GOT3 (cell line): Measurements from ENCODE around the gene VEPH1.
"Not testable (repeated sequence)": the region's sequence is repeated elsewhere in the genome, so short reads cannot be mapped to it uniquely, and the experiment has no call there.

Source experiments
- DNase-seq: peaks from one replicate; lab custom pipeline; 2025; ENCODE audit warnings: mixed read lengths; lab: John Stamatoyannopoulos, UW

VEPH1 gene

GRCh38 chr3:157387708-157388435 is 115.3 kb downstream of the VEPH1 start:
- no peak for DNase-seq

- DNase-seq = no peak
Measured at GRCh38 chr3:157384491-157384890, 118.7 kb downstream of the VEPH1 start.

- DNase-seq = no peak
Measured at GRCh38 chr3:157384031-157384430, 119.2 kb downstream of the VEPH1 start.

GRCh38 chr3:157381606-157382005 is 121.6 kb downstream of the VEPH1 start:
- no peak for DNase-seq

DNA sequence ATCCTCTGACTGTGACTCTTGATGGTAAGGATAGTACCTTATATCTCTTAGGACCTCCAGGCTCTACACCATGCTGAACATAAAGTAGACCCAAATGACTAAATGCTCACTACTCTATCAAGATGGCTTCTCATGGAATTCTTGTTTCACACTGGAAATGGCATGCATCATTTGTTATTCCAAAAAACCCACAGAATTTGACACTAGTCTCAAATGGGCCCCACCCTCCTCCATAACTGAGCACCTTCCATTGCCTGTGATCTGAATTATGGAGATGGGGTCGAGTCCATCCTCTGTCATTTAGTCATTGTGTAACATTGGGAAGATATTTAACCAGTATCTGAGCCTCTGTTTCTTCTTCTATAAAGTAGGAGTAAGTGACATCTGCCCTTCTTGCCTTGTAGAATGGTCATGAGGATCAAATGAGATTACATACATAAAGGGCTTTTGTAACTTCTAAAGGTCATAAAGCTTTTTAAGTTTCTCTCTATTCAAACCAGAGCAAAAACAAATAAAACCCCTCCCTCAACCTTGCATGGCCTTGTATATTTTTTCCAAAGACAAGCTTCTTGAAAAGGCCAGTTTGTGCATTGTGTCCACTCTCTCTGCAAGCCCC is 123.6 kb downstream of the VEPH1 start:
- no peak for DNase-seq

DNA sequence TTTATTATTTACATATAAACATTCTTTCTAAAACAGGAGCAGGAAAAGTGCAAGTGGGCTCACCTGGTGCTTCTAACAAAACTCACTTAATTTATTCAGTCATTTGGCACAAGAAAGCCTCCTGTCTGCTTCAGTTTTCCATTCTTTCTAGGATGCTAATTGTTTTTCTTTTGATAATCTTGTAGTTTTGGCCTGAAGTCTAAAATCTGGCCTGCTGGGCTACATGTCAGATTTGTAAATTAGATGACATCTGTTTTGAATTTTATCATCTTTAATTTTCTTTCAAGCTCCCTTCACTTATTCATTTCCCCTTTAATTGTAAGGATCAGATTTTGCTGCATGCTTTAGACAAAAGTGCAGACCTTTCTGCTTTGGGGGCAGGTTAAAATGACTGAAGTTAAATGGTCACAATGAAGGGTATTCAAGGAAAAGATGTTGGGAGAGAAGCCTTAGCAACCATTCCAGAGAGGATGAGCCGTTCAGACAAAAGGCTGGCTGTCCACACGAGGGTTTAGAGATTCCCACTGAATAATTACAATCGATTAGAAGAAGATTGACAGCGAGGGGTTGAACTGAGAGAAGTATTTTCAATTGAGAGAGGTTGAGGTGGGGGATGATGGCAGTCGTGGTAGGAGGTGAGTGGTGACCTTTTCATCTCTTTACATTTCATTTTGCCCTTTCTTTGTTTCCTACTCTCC is 126.5 kb downstream of the VEPH1 start:
- no peak for DNase-seq

DNA sequence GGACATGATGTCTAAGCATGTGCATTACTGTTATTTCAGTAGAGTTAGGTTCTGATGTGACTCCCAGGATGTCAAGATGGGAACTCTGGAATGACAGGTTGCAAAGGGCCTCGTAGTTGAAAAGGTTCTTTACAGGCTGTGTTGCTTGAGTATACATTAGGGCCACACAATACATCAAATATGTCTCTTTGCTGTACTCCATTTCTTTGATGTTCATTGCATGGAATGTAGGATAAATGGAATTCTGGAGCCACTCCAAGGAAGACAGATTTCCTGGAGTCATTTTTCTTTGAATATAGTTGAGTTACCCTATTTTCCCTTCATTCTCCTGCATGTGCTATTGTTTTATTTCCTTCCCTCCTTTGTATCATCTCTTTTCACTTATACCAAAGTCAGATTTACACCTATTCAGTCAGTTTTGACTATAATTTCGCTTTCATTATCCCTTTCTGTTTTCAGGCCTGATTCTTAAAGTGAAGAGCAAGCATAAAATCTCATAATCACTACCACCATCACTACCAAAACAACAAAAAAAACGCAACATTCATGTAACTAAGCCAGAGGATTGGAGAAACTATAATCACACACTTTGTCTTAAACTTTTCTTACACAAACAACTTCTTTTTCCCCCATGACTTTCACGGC is 127.8 kb downstream of the VEPH1 start:
- no peak for DNase-seq

GRCh38 chr3:157374933-157375332 is 128.3 kb downstream of the VEPH1 start:
- DNase-seq = no peak

DNA sequence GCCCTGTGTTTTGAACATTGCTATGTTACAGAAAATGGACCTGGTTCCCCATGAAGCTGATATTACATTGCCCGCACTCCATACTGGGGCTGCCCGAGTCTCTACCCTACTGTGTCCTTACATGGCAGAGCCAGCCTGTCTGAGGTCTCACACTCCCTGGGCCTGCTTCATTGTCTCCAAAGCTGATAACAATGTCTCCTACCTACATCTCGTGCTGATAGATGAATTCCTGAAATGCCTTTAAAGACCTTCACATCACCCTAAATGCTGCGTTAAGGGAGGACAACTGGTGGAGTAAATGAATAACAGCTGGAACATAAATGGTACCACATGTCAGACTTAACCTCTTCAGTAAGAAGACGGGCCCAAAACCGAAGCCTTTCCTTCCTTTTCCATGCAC is 129.4 kb downstream of the VEPH1 start:
- no peak for DNase-seq

- DNase-seq = no peak
Measured at GRCh38 chr3:157370867-157371266, 132.3 kb downstream of the VEPH1 start.

DNA sequence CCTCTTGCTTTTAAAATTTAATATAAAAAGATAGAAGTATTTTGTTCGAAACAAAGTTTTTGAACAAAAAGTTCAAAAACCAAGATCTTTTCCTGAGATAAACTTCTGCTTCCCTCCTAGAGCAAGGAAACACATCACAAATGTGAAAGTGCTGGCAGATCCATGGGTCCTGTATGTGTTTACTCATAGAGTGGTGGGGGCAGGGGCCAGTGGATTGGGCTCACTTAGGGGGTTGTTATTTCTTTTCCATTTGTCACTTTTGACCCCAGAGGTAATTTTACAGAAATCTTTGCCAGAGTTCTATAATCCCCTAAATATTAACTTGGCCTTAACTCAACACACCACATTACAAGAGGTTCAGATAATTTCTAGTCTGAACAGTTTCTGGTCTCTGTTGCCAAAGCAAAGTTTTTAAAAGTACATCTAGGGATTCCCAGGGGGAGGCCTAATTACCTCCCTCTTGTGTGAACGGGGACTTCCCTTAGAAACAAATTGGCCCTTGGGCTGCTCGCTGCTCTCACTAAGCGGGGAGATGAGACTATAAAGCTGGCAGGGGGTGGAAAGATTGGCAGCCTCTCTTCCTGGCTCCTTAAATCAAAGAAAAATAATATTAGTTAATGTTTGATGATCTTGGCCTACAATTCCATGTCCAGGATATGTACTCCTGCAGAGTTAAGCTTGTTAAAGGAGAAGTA is 133.3 kb downstream of the VEPH1 start:
- no peak for DNase-seq

DNA sequence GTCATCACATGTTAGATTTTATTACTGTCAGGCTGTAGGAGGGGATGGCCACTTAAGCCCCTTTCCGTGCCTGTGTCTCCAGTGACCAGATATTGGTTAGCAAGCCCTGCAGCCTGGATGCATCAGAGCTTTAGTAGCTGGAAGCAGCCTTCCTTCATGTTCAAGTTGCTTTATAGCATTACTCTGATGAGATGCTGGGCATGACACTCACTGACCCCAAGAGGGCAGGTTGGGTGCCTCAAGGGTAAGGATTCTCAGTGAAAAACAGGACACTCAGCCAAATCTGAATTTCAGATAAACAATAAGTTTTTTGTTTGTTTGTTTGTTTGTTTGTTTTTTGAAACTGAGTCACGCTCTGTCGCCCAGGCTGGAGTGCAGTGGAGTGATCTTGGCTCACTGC is 135.0 kb downstream of the VEPH1 start:
- no peak for DNase-seq

DNA sequence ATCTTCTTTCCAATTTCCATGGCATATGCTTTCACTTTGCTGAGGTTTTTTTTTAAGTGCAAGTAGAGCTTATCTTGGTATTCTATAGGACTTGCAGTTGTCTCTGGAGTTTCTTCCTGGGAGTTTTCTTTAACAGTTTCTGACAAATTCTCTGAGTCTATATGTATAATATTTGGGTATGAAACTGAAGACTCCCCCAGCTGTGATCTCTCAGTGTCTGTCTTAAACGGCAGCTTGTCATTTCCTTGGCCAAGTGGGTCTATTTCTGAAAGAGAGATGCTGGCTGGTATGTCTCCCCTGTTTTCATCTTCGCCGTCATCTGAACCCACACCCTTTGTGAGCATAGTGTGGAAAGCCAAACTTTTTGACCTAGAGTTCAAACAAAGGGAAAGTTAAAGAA is 139.8 kb downstream of the VEPH1 start:
- no peak for DNase-seq

DNA sequence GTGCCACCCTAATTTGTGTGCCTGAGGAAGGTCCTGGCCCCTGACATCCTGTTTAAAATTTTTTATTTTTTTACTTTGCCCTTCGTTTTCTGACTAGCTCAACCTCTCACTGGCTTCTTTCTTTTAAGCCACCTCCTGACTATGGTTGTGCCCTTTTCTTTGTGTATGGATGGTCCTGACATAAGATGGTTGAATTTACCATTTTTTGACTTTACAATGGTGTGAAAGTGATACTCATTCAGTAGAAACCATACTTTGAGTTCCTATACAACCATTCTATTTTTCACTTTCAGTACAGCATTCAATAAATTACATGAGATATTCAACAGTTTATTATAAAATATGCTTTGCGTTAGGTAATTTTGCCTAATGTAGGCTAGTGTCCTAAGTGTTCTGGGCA is 140.9 kb downstream of the VEPH1 start:
- no peak for DNase-seq

GRCh38 chr3:157360044-157360443 is 143.2 kb downstream of the VEPH1 start:
- DNase-seq = peak; percentile 8

DNA sequence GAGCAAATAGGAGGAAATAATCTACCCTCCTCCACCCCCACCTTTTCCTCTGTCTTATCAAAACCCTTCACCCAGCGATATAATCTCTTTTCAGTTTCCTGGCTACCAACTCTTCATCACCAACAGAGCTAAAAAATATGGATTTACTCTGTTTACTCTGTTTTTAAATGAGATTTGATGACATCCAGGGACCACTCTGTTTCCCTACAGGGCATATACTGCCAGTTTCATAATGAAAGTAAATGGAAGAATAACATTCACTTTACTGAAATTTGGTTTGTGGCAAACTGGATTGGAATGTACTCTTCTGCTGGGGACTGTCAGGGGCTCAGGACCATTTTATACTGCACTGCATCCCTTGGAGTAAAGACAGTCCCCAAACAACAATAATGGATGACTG is 146.7 kb downstream of the VEPH1 start:
- no peak for DNase-seq

GRCh38 chr3:157355276-157355675 is 147.9 kb downstream of the VEPH1 start:
- DNase-seq = no peak

- no peak for DNase-seq
Measured at GRCh38 chr3:157354722-157355121, 148.5 kb downstream of the VEPH1 start.

DNA sequence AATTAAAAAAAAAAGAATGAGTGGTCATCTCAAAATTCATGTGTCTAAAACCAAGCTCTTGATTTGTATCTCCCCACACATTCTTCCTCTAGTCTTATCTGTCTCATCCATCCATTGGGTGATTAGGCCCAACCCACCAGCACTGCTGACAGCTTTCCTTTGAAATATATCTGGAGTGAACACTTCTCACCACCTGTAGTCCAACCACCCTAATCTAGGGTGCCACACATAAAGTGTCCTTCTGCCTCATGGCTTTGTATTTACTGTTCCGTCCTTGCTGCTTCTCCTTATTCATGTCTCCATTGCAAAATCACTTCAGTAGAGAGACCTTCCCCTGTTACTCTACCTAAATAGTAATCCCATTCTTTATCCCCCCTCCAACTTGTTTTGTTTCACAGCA is 149.0 kb downstream of the VEPH1 start:
- DNase-seq = no peak

- DNase-seq = no peak
Measured at GRCh38 chr3:157353652-157354051, 149.6 kb downstream of the VEPH1 start.

DNA sequence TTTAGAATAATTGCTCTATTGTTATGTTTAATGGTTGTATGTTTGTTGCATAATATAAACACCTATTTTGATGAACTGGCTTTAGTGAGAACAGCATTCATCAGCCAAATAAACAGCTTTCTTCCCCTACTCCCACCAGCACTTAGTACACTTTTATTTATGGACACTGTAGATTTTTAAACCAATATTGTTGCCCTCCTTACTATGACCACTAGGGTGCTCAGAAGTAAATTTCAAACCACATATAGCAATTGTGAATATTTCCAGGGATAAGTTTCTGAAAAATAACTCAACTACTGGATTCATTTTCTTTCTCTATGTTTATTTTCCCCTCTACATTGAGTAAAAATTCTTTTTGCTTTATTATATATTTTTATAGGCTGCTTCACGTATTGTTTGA is 151.2 kb downstream of the VEPH1 start:
- DNase-seq = no peak

GRCh38 chr3:157350651-157351050 is 152.6 kb downstream of the VEPH1 start:
- not testable (repeated sequence) for DNase-seq
